Measurements from ENCODE around the gene SYCN.

The SYCN gene

GRCh38 chr19:39171479-39172465, 32.3 kb downstream of the SYCN start:
- no peak for DNase-seq (ENCODE audit: low spot score)

- DNase-seq (ENCODE audit: low spot score): no peak
Measured at GRCh38 chr19:39170386-39171231, 33.5 kb downstream of the SYCN start.

- DNase-seq (ENCODE audit: low spot score): no peak
Measured at GRCh38 chr19:39169143-39169810, 34.8 kb downstream of the SYCN start.

GRCh38 chr19:39168258-39169142, 35.6 kb downstream of the SYCN start:
- no peak for DNase-seq (ENCODE audit: low spot score)

- DNase-seq (ENCODE audit: low spot score): no peak
Measured at GRCh38 chr19:39167461-39168257, 36.4 kb downstream of the SYCN start.

GRCh38 chr19:39166571-39167391, 37.3 kb downstream of the SYCN start:
- no peak for DNase-seq (ENCODE audit: low spot score)

- no peak for DNase-seq (ENCODE audit: low spot score)
Measured at GRCh38 chr19:39165857-39166256, 38.2 kb downstream of the SYCN start.

- DNase-seq (ENCODE audit: low spot score): no peak
Measured at GRCh38 chr19:39164289-39164688, 39.8 kb downstream of the SYCN start.

- DNase-seq (ENCODE audit: low spot score): no peak
Measured at GRCh38 chr19:39163621-39164020, 40.4 kb downstream of the SYCN start.

GRCh38 chr19:39162441-39163043, 41.5 kb downstream of the SYCN start:
- no peak for DNase-seq (ENCODE audit: low spot score)

- DNase-seq (ENCODE audit: low spot score): no peak
Measured at GRCh38 chr19:39160889-39161672, 43.0 kb downstream of the SYCN start.

GRCh38 chr19:39160523-39160861, 43.6 kb downstream of the SYCN start:
- no peak for DNase-seq (ENCODE audit: low spot score)

- no peak for DNase-seq (ENCODE audit: low spot score)
Measured at GRCh38 chr19:39158646-39159260, 45.3 kb downstream of the SYCN start.

- no peak for DNase-seq (ENCODE audit: low spot score)
Measured at GRCh38 chr19:39157997-39158389, 46.1 kb downstream of the SYCN start.

- DNase-seq (ENCODE audit: low spot score): no peak
Measured at GRCh38 chr19:39157275-39157996, 46.6 kb downstream of the SYCN start.

- DNase-seq (ENCODE audit: low spot score): no peak
Measured at GRCh38 chr19:39156326-39157230, 47.5 kb downstream of the SYCN start.

All from activated CD4-positive, alpha-beta T cell treated with anti-CD3 and anti-CD28 coated beads, Interleukin-2, Interleukin-4, amounts not matched to agents 100 ng/mL and 50 ng/mL, durations not matched to agents 16 hours and 8 hours (primary cell).